Stimulated activated CD4-positive, alpha-beta T cell treated with anti-CD3 and anti-CD28 coated beads, Interleukin-15, amount 100 ng/mL, for 48 hours (primary cell): ENCODE results near the gene RBFOX1.

ENCODE experiments used
- DNase-seq, 2 donors: peaks; one replicate each; pipeline ENCODE4 v3.0.0-alpha.2; 2020; ENCODE audit warnings: low read depth in 2 of 2

RBFOX1 gene

GRCh38 chr16:7372095-7372494 lies 39.5 kb downstream of the RBFOX1 start:
- DNase-seq: no peak

- no peak for DNase-seq
Measured at GRCh38 chr16:7373776-7374175, 41.1 kb downstream of the RBFOX1 start.

GRCh38 chr16:7374614-7375174 lies 42.0 kb downstream of the RBFOX1 start:
- no peak for DNase-seq

- no peak for DNase-seq
Measured at GRCh38 chr16:7376227-7376626, 43.6 kb downstream of the RBFOX1 start.

- DNase-seq: no peak
Measured at GRCh38 chr16:7377231-7377630, 44.6 kb downstream of the RBFOX1 start.

- DNase-seq: no peak
Measured at GRCh38 chr16:7378024-7378695, 45.5 kb downstream of the RBFOX1 start.

GRCh38 chr16:7380441-7380840 lies 47.8 kb downstream of the RBFOX1 start:
- no peak for DNase-seq

GRCh38 chr16:7380911-7381310 lies 48.3 kb downstream of the RBFOX1 start:
- no peak for DNase-seq

GRCh38 chr16:7381671-7382070 lies 49.0 kb downstream of the RBFOX1 start:
- DNase-seq: no peak

- DNase-seq: no peak
Measured at GRCh38 chr16:7382521-7382920, 49.9 kb downstream of the RBFOX1 start.

- no peak for DNase-seq
Measured at GRCh38 chr16:7390974-7391373, 58.3 kb downstream of the RBFOX1 start.

- DNase-seq: no peak
Measured at GRCh38 chr16:7391694-7392093, 59.0 kb downstream of the RBFOX1 start.

- no peak for DNase-seq
Measured at GRCh38 chr16:7392206-7392605, 59.6 kb downstream of the RBFOX1 start.

- DNase-seq: no peak
Measured at GRCh38 chr16:7393680-7394079, 61.0 kb downstream of the RBFOX1 start.

GRCh38 chr16:7394720-7395336 lies 62.2 kb downstream of the RBFOX1 start:
- DNase-seq: no peak

- no peak for DNase-seq
Measured at GRCh38 chr16:7397901-7398300, 65.3 kb downstream of the RBFOX1 start.

- DNase-seq: no peak
Measured at GRCh38 chr16:7398536-7398935, 65.9 kb downstream of the RBFOX1 start.

- DNase-seq: no peak
Measured at GRCh38 chr16:7399296-7399695, 66.7 kb downstream of the RBFOX1 start.

GRCh38 chr16:7400117-7400890 lies 67.7 kb downstream of the RBFOX1 start:
- DNase-seq: no peak

- no peak for DNase-seq
Measured at GRCh38 chr16:7404217-7404616, 71.6 kb downstream of the RBFOX1 start.

- DNase-seq: no peak
Measured at GRCh38 chr16:7405166-7405565, 72.5 kb downstream of the RBFOX1 start.

- DNase-seq: no peak
Measured at GRCh38 chr16:7408700-7409365, 76.2 kb downstream of the RBFOX1 start.
